PC-3 (cell line): ENCODE data around the gene CAMTA1. TPM values are rescaled to one million over a fixed set of nuclear protein-coding genes. Genes with fewer than 3 reads are reported as not detected.

ENCODE experiments used
- ATAC-seq: fragments of 200-7000 bp; cut with Tn5 transposase; 2 replicates; pipeline ENCODE4 v1.9.1; 2020; ENCODE audit warnings: mild to moderate bottlenecking, moderate library complexity
- BruUV-seq: library from RNA; stranded (reverse); fragments of 400-500 nt; replicated peaks from 2 replicates; lab custom pipeline; 2021; lab: Mats Ljungman, UMichigan
- CTCF ChIA-PET: fragments of 300-600 bp; sonication (Branson Sonifier 250); formaldehyde crosslinking; loops from one replicate; lab custom pipeline; 2022; ENCODE audit warnings: antibody characterized with exemption; lab: Charles Lee
- POLR2A ChIA-PET: fragments of 300-600 bp; sonication (Branson Sonifier 250); formaldehyde crosslinking; loops from one replicate; lab custom pipeline; 2022; ENCODE audit warnings: antibody characterized with exemption; ENCODE audit not compliant: unreplicated experiment; lab: Charles Lee
- DNase-seq: peaks from one replicate; pipeline ENCODE4 v3.0.0-alpha.2; 2015
- H2AFZ ChIP-seq: fragments of 300-600 bp; sonication (generic); 2 replicates; pipeline ENCODE4 v1.6.0; 2016; ENCODE audit warnings: antibody characterized with exemption, low read length
- H3F3A ChIP-seq: fragments of 300-600 bp; sonication (generic); one replicate; pipeline ENCODE4 v1.6.0; 2017; ENCODE audit warnings: antibody characterized with exemption, low read length, control low read depth, mild to moderate bottlenecking; ENCODE audit not compliant: unreplicated experiment
- H3K27ac ChIP-seq: fragments of 300-600 bp; sonication (generic); 2 replicates; pipeline ENCODE4 v1.5.1; 2016; ENCODE audit warnings: mild to moderate bottlenecking, low read length
- H3K27me3 ChIP-seq: fragments of 300-600 bp; sonication (generic); 2 replicates; pipeline ENCODE4 v1.6.1; 2016; ENCODE audit warnings: low read length, mixed read lengths
- H3K36me3 ChIP-seq: fragments of 300-600 bp; sonication (generic); 2 replicates; pipeline ENCODE4 v1.6.1; 2016; ENCODE audit warnings: low read depth, mixed run types, low read length, mixed read lengths
- H3K4me1 ChIP-seq: fragments of 300-600 bp; sonication (generic); 2 replicates; pipeline ENCODE4 v1.5.1; 2016; ENCODE audit warnings: low read length; ENCODE audit not compliant: insufficient read depth
- H3K4me2 ChIP-seq: fragments of 300-600 bp; sonication (generic); 2 replicates; pipeline ENCODE4 v1.6.0; 2016; ENCODE audit warnings: low read length
- H3K4me3 ChIP-seq: fragments of 300-600 bp; sonication (generic); 2 replicates; pipeline ENCODE4 v1.5.1; 2016; ENCODE audit warnings: mild to moderate bottlenecking, low read length, mixed read lengths
- H3K79me2 ChIP-seq: fragments of 300-600 bp; sonication (generic); 2 replicates; pipeline ENCODE4 v1.6.1; 2017; ENCODE audit warnings: low read length, mixed read lengths
- H3K9ac ChIP-seq: fragments of 300-600 bp; sonication (generic); 2 replicates; pipeline ENCODE4 v1.6.0; 2016; ENCODE audit warnings: mild to moderate bottlenecking, low read length
- H3K9me2 ChIP-seq: fragments of 300-600 bp; sonication (generic); replicated peaks from 2 replicates; pipeline ENCODE4 v1.6.1; 2016; ENCODE audit warnings: mixed run types, low read length, mixed read lengths
- H3K9me3 ChIP-seq: fragments of 300-600 bp; sonication (generic); 2 replicates; pipeline ENCODE4 v1.6.1; 2016; ENCODE audit warnings: low read length, mixed read lengths
- H4K20me1 ChIP-seq: fragments of 300-600 bp; sonication (generic); 2 replicates; pipeline ENCODE4 v1.6.1; 2016; ENCODE audit warnings: low read length, mixed read lengths
- EZH2 ChIP-seq: fragments of 300-600 bp; sonication (generic); IDR thresholded peaks from one replicate; pipeline ENCODE4 v1.6.1; 2017; ENCODE audit warnings: antibody characterized with exemption, mild to moderate bottlenecking, low read length; ENCODE audit not compliant: unreplicated experiment
- EZH2phosphoT487 ChIP-seq: fragments of 300-600 bp; sonication (generic); IDR thresholded peaks from 2 replicates; pipeline ENCODE4 v1.6.1; 2018; ENCODE audit warnings: mild to moderate bottlenecking, antibody characterized with exemption, low read length, borderline replicate concordance
- intact Hi-C: fragments of 100-400 bp; cut with micrococcal nuclease; formaldehyde crosslinking; loops from 2 replicates; pipeline ENCODE4 v1.9.0; 2023
- total RNA-seq: library from RNA; depleted of rRNA; stranded (reverse); fragments of >200 nt; gene quantifications from 2 replicates; pipeline ENCODE4 v1.2.3, GENCODE V29; 2014
- TF ChIP-seq, protein P1 (sequence below): fragments of 300-600 bp; sonication (generic); conservative IDR thresholded peaks from 2 replicates; pipeline ENCODE4 v1.5.1; 2017; ENCODE audit warnings: antibody characterized with exemption, low read depth, mild to moderate bottlenecking, low read length

CAMTA1 gene
- total RNA-seq, 1 experiment from 2014 or later = 40.8 TPM

- no peak for TF ChIP-seq EZH2phosphoT487
- TF ChIP-seq, protein P1, sequence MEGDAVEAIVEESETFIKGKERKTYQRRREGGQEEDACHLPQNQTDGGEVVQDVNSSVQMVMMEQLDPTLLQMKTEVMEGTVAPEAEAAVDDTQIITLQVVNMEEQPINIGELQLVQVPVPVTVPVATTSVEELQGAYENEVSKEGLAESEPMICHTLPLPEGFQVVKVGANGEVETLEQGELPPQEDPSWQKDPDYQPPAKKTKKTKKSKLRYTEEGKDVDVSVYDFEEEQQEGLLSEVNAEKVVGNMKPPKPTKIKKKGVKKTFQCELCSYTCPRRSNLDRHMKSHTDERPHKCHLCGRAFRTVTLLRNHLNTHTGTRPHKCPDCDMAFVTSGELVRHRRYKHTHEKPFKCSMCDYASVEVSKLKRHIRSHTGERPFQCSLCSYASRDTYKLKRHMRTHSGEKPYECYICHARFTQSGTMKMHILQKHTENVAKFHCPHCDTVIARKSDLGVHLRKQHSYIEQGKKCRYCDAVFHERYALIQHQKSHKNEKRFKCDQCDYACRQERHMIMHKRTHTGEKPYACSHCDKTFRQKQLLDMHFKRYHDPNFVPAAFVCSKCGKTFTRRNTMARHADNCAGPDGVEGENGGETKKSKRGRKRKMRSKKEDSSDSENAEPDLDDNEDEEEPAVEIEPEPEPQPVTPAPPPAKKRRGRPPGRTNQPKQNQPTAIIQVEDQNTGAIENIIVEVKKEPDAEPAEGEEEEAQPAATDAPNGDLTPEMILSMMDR = no peak
- TF ChIP-seq EZH2 = no peak
- H3K9me3 ChIP-seq = no peaks in the 10 kb centered on the region
- no peaks in the 10 kb centered on the region for H3K79me2 ChIP-seq
- no peaks in the 10 kb centered on the region for H3F3A ChIP-seq
- H2AFZ ChIP-seq = no peak overlapping the region
- H3K9ac ChIP-seq = no peak overlapping the region
- ATAC-seq = no peak
- ChIA-PET POLR2A (no interaction called here), CTCF (no interaction called here)
- no peaks in the 10 kb centered on the region for H3K36me3 ChIP-seq
- no peaks in the 10 kb centered on the region for H3K4me1 ChIP-seq
- no peak overlapping the region for H3K27ac ChIP-seq
- no peak overlapping the region for H3K4me3 ChIP-seq
- H3K9me2 ChIP-seq = no peaks in the 10 kb centered on the region
- no peak overlapping the region for H3K4me2 ChIP-seq
- no peak for DNase-seq
- H3K27me3 ChIP-seq = peaks cover 70% of the 10 kb centered on the region
- intact Hi-C loops = no loop called here
- BruUV-seq = no TSS peak
- H4K20me1 ChIP-seq = no peaks in the 10 kb centered on the region
Measured at GRCh38 chr1:7348580-7348979, 563.3 kb downstream of the CAMTA1 start.

DNA sequence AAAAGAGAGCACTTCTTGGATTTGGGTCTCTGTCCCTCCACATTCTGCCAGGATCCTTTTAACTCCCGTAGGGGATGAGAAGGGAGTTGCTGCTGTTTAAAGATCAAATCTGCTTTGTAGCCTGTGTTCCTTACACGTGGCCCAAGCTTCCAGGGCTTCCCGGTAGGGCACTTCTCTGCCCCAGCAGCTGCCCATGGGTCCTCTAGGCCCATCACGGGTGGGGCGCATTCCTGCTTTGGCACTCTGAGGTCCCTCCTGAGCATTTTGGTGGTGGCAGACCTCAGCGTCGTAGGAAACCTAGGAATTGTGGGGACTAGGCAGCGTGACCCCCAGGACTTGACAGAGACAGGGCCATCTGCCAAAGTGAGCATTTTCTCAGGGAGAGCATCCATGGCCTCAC is 565.5 kb downstream of the CAMTA1 start:
- Histone ChIP-seq H3K36me3 (no peaks in the 10 kb centered on the region), H3F3A (no peaks in the 10 kb centered on the region), H3K4me2 (no peak overlapping the region), H3K79me2 (no peaks in the 10 kb centered on the region), H2AFZ (no peak overlapping the region), H3K9me2 (no peaks in the 10 kb centered on the region), H3K27ac (no peak overlapping the region), H3K4me1 (no peaks in the 10 kb centered on the region), H3K27me3 (peaks cover 70% of the 10 kb centered on the region), H3K9me3 (no peaks in the 10 kb centered on the region), H3K9ac (no peak overlapping the region), H4K20me1 (no peaks in the 10 kb centered on the region), H3K4me3 (no peak overlapping the region)
- ATAC-seq (no peak), DNase-seq (no peak)
- ChIA-PET POLR2A (no interaction called here), CTCF (no interaction called here)
- intact Hi-C loops = no loop called here
- TF ChIP-seq EZH2phosphoT487 = no peak
- TF ChIP-seq, protein P1 = no peak
- no peak for TF ChIP-seq EZH2
- BruUV-seq = no TSS peak

GRCh38 chr1:7351649-7352048 is 566.4 kb downstream of the CAMTA1 start:
- H3K4me3 ChIP-seq = no peak overlapping the region
- TF ChIP-seq EZH2phosphoT487 (no peak), EZH2 (no peak)
- TF ChIP-seq, protein P1 = no peak
- intact Hi-C loops = no loop called here
- no peaks in the 10 kb centered on the region for H3K9me3 ChIP-seq
- no peak overlapping the region for H3K4me2 ChIP-seq
- no peak overlapping the region for H3K27ac ChIP-seq
- H3K4me1 ChIP-seq = no peaks in the 10 kb centered on the region
- H3K9ac ChIP-seq = no peak overlapping the region
- H3K36me3 ChIP-seq = no peaks in the 10 kb centered on the region
- H3F3A ChIP-seq = no peaks in the 10 kb centered on the region
- no peak overlapping the region for H2AFZ ChIP-seq
- CTCF ChIA-PET = no interaction called here
- no peaks in the 10 kb centered on the region for H3K9me2 ChIP-seq
- ATAC-seq (no peak), DNase-seq (no peak)
- H4K20me1 ChIP-seq = no peaks in the 10 kb centered on the region
- no peaks in the 10 kb centered on the region for H3K79me2 ChIP-seq
- POLR2A ChIA-PET = no interaction called here
- no TSS peak for BruUV-seq
- peaks cover 68% of the 10 kb centered on the region for H3K27me3 ChIP-seq
